ENCODE measurements around the gene TAF4. TPM values are rescaled to one million over a fixed set of nuclear protein-coding genes. Genes with fewer than 3 reads are reported as not detected.
A peak's percentile ranks its signal among the peaks of the same experiment; 100 is the strongest.

Gene TAF4
- total and polyA plus RNA-seq, 2 of the 13 experiments (the other 11 are each of a cell fraction or from before 2014, with no cell fraction given): 5.9 to 12.0 TPM

DNA sequence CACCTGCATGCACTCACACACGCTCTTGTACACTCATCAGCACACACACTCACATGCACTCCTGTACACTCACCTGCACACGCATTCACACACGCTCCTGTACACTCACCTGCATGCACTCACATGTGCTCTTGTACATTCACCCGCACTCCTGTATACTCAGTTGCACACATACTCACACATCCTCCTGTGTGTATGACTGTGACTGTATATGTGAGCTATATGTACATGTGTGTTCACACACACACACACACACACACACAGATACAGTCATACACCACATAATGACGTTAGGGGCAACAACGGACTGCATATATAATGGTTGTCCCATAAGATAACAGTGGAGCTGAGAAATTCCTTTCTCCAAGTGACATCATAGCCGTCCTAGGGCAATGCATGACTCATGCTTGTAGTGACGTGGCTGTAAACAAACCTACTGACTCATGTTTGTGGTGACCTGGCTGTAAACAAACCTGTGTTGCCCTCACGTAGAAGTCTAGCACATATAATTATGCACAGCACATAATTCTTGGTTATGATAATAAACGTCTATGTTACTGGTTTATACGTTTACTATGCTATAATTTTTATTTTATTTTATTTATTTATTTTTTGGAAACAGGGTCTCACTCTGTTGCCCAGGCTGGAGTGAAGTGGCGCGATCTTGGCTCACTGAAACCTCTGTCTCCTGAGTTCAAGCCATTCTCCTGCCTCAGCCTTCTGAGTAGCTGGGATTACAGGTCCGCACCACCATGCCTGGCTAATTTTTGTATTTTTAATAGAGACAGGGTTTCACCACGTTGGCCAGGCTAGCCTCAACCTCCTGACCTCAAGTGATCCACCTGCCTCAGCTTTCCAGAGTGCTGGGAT is 22.8 kb upstream of the TAF4 start (continued):
- TF ChIP-seq FOXA1 (IDR thresholded peaks at IDR 0.05) (peak; percentile 41; the same call in 1 of the 2 replicates), FOXA1 (CRISPR knock-in tag; IDR thresholded peaks at IDR 0.05) (peak; percentile 70), AGO2 (optimal IDR thresholded peaks at IDR 0.05; ENCODE audit: low read depth, low read length) (no peak), NFKB2 (CRISPR knock-in tag; IDR thresholded peaks at IDR 0.05; ENCODE audit: borderline replicate concordance) (no peak), AHR (CRISPR knock-in tag; IDR thresholded peaks at IDR 0.05) (no peak), KAT2B (IDR thresholded peaks at IDR 0.05; ENCODE audit: borderline replicate concordance, low read depth, low read length) (no peak), LCORL (IDR thresholded peaks at IDR 0.05) (no peak), LCORL (CRISPR knock-in tag; IDR thresholded peaks at IDR 0.05) (no peak), SMARCC2 (IDR thresholded peaks at IDR 0.05) (no peak), ZNF20 (CRISPR knock-in tag; IDR thresholded peaks at IDR 0.05) (no peak), MAFK (conservative IDR thresholded peaks at IDR 0.05 in 1 of 2, IDR thresholded peaks at IDR 0.05 in 1 of 2; ENCODE audit: low read length in 2 of 2) (peak; percentile 12 to 63; a peak in 2 of 4 replicates), MLLT10 (CRISPR knock-in tag; IDR thresholded peaks at IDR 0.05) (no peak), TAF1 (CRISPR knock-in tag; IDR thresholded peaks at IDR 0.05) (no peak), AGO1 (IDR thresholded peaks at IDR 0.05; ENCODE audit: low read depth, low read length, poor library complexity, severe bottlenecking) (no peak), ZNF317 (CRISPR knock-in tag; IDR thresholded peaks at IDR 0.05) (no peak), SRSF4 (IDR thresholded peaks at IDR 0.05; ENCODE audit: low read depth, low read length, poor library complexity, severe bottlenecking) (no peak), ZMYM3 (CRISPR knock-in tag; IDR thresholded peaks at IDR 0.05) (no peak), HOXA3 (CRISPR knock-in tag; IDR thresholded peaks at IDR 0.05) (peak; percentile 38; the same call in 1 of the 2 replicates)
- TF ChIP-seq, protein P1, sequence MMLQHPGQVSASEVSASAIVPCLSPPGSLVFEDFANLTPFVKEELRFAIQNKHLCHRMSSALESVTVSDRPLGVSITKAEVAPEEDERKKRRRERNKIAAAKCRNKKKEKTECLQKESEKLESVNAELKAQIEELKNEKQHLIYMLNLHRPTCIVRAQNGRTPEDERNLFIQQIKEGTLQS (CRISPR knock-in tag; IDR thresholded peaks at IDR 0.05): peak; percentile 88
- TF ChIP-seq, protein P2, sequence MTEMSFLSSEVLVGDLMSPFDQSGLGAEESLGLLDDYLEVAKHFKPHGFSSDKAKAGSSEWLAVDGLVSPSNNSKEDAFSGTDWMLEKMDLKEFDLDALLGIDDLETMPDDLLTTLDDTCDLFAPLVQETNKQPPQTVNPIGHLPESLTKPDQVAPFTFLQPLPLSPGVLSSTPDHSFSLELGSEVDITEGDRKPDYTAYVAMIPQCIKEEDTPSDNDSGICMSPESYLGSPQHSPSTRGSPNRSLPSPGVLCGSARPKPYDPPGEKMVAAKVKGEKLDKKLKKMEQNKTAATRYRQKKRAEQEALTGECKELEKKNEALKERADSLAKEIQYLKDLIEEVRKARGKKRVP (CRISPR knock-in tag; IDR thresholded peaks at IDR 0.05): peak in 1 of 2 experiments; percentile 88; a peak in 2 of 4 replicates
- TF ChIP-seq, protein P3, sequence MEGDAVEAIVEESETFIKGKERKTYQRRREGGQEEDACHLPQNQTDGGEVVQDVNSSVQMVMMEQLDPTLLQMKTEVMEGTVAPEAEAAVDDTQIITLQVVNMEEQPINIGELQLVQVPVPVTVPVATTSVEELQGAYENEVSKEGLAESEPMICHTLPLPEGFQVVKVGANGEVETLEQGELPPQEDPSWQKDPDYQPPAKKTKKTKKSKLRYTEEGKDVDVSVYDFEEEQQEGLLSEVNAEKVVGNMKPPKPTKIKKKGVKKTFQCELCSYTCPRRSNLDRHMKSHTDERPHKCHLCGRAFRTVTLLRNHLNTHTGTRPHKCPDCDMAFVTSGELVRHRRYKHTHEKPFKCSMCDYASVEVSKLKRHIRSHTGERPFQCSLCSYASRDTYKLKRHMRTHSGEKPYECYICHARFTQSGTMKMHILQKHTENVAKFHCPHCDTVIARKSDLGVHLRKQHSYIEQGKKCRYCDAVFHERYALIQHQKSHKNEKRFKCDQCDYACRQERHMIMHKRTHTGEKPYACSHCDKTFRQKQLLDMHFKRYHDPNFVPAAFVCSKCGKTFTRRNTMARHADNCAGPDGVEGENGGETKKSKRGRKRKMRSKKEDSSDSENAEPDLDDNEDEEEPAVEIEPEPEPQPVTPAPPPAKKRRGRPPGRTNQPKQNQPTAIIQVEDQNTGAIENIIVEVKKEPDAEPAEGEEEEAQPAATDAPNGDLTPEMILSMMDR (CRISPR knock-in tag; IDR thresholded peaks at IDR 0.05): no peak
- TF ChIP-seq, protein P4, sequence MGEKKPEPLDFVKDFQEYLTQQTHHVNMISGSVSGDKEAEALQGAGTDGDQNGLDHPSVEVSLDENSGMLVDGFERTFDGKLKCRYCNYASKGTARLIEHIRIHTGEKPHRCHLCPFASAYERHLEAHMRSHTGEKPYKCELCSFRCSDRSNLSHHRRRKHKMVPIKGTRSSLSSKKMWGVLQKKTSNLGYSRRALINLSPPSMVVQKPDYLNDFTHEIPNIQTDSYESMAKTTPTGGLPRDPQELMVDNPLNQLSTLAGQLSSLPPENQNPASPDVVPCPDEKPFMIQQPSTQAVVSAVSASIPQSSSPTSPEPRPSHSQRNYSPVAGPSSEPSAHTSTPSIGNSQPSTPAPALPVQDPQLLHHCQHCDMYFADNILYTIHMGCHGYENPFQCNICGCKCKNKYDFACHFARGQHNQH (CRISPR knock-in tag; IDR thresholded peaks at IDR 0.05): no peak
- TF ChIP-seq, protein P5, sequence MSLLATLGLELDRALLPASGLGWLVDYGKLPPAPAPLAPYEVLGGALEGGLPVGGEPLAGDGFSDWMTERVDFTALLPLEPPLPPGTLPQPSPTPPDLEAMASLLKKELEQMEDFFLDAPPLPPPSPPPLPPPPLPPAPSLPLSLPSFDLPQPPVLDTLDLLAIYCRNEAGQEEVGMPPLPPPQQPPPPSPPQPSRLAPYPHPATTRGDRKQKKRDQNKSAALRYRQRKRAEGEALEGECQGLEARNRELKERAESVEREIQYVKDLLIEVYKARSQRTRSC (CRISPR knock-in tag; IDR thresholded peaks at IDR 0.05; ENCODE audit: low read depth): no peak
- TF ChIP-seq, protein P6, sequence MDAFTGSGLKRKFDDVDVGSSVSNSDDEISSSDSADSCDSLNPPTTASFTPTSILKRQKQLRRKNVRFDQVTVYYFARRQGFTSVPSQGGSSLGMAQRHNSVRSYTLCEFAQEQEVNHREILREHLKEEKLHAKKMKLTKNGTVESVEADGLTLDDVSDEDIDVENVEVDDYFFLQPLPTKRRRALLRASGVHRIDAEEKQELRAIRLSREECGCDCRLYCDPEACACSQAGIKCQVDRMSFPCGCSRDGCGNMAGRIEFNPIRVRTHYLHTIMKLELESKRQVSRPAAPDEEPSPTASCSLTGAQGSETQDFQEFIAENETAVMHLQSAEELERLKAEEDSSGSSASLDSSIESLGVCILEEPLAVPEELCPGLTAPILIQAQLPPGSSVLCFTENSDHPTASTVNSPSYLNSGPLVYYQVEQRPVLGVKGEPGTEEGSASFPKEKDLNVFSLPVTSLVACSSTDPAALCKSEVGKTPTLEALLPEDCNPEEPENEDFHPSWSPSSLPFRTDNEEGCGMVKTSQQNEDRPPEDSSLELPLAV (CRISPR knock-in tag; conservative IDR thresholded peaks at IDR 0.05; ENCODE audit: low read depth): no peak

All from HepG2 (cell line).